MM.1S (cell line): ENCODE results near the gene RGMA.

Source experiments
- EZH2 ChIP-seq: fragments of 300-600 bp; sonication (generic); optimal IDR thresholded peaks from 2 replicates; pipeline ENCODE3; 2017; ENCODE audit warnings: low read depth, mild to moderate bottlenecking, antibody characterized with exemption, low read length, mixed read lengths
- EZH2phosphoT487 ChIP-seq: fragments of 300-600 bp; sonication (generic); IDR thresholded peaks from 2 replicates; pipeline ENCODE4 v1.6.1; 2018; ENCODE audit warnings: antibody characterized with exemption, low read length
- TF ChIP-seq, protein P1 (sequence below): fragments of 300-600 bp; sonication (generic); IDR thresholded peaks from 2 replicates; pipeline ENCODE4 v1.5.1; 2016; ENCODE audit warnings: antibody characterized with exemption, low read length, mixed read lengths

DNA sequence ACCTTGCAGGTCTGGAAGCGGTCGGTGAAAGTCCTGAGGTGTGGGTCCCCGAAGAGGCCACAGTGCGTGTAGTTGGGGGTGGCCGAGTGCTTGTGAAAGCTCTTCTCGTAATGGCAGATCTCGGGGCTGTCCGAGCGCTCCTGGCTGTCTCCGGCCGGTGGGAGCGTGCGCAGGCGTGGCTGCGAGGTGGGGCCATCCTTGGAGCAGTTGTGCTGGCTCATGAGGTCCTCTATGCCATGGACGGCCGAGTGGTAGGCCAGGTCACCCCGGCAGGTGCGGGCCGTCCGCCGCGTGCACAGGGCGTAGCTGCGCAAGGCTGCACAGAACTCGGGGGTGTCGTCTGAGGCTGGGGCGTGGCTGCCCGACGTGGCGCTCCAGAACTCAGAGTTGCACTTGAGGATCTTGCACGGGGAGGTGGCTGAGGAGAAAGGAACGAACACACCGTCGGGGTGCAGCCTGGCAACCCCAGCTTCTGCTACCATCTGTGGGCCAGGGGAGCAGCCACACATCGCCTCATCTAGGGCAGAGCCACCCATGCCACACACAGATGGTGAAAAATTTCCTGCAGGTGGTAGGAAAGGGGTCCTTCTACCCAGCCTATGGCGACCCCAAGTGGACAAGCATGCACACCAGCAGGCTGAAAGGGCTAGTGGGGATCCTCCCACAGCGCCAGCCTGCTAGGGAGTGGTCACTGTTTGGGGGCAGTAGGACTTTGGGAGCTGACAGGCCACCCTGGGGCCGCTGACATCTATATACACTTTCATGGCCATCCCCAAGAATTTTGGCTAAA, 36.7 kb downstream of the RGMA start:
- TF ChIP-seq, protein P1, sequence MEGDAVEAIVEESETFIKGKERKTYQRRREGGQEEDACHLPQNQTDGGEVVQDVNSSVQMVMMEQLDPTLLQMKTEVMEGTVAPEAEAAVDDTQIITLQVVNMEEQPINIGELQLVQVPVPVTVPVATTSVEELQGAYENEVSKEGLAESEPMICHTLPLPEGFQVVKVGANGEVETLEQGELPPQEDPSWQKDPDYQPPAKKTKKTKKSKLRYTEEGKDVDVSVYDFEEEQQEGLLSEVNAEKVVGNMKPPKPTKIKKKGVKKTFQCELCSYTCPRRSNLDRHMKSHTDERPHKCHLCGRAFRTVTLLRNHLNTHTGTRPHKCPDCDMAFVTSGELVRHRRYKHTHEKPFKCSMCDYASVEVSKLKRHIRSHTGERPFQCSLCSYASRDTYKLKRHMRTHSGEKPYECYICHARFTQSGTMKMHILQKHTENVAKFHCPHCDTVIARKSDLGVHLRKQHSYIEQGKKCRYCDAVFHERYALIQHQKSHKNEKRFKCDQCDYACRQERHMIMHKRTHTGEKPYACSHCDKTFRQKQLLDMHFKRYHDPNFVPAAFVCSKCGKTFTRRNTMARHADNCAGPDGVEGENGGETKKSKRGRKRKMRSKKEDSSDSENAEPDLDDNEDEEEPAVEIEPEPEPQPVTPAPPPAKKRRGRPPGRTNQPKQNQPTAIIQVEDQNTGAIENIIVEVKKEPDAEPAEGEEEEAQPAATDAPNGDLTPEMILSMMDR = no peak
- TF ChIP-seq EZH2phosphoT487 (no peak), EZH2 (no peak)
